A549 (cell line): Measurements from ENCODE around the gene MRPL36.

Experiments used
- BHLHE40 ChIP-seq: IDR thresholded peaks from 2 replicates; pipeline ENCODE4 v1.6.1; 2012; ENCODE audit warnings: low read depth, low read length, inconsistent platforms
- JUN ChIP-seq, 2 experiments: fragments of >200 bp; sonication (Bioruptor Twin); formaldehyde crosslinking; IDR thresholded peaks; 2 replicates in 1 of 2; 3 replicates in 1 of 2; pipeline ENCODE4 v1.6.1; 2016 to 2017
- NPAS2 ChIP-seq: fragments of 250-450 bp; sonication (Bioruptor Pico); IDR thresholded peaks from 2 replicates; pipeline ENCODE4 v1.8.0; 2022; ENCODE audit warnings: mild to moderate bottlenecking, moderate library complexity, borderline replicate concordance
- POLR2A ChIP-seq: IDR thresholded peaks from 2 replicates; pipeline ENCODE4 v1.6.1; 2012; ENCODE audit warnings: mild to moderate bottlenecking, low read length
- ZFP36 ChIP-seq: fragments of 450-650 bp; IDR thresholded peaks from 2 replicates; pipeline ENCODE4 v1.6.1; 2014; ENCODE audit warnings: borderline replicate concordance; ENCODE audit not compliant: partially characterized antibody
- TF ChIP-seq, protein P1 (sequence below): fragments of >200 bp; sonication (Bioruptor Twin); formaldehyde crosslinking; IDR thresholded peaks from 3 replicates; pipeline ENCODE4 v1.5.1; 2016

DNA sequence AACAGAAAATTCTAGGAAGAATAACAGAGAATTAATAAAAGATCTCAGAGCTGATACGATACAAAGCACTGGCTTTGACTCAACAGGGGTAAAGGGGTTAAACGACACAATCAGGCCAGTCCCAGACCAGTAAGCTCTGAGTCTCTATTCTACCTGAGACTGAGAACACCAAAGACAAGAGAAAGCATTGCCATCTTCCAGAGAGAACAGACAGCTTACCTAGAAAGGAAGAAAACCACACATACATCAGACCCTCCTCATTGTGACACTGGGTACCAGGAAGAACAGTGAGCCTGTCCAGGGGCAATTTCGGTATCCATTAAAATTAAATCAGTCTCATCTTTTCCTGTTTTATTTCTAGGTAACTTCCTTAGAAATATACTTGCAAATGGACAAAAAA lies 41.1 kb downstream of the MRPL36 start:
- no peak for TF ChIP-seq JUN (IDR thresholded peaks at IDR 0.05)
- TF ChIP-seq, protein P1, sequence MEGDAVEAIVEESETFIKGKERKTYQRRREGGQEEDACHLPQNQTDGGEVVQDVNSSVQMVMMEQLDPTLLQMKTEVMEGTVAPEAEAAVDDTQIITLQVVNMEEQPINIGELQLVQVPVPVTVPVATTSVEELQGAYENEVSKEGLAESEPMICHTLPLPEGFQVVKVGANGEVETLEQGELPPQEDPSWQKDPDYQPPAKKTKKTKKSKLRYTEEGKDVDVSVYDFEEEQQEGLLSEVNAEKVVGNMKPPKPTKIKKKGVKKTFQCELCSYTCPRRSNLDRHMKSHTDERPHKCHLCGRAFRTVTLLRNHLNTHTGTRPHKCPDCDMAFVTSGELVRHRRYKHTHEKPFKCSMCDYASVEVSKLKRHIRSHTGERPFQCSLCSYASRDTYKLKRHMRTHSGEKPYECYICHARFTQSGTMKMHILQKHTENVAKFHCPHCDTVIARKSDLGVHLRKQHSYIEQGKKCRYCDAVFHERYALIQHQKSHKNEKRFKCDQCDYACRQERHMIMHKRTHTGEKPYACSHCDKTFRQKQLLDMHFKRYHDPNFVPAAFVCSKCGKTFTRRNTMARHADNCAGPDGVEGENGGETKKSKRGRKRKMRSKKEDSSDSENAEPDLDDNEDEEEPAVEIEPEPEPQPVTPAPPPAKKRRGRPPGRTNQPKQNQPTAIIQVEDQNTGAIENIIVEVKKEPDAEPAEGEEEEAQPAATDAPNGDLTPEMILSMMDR: no peak
- TF ChIP-seq ZFP36: no peak
- no peak for TF ChIP-seq POLR2A
- TF ChIP-seq NPAS2 (CRISPR knock-in tag): no peak
- no peak for TF ChIP-seq BHLHE40
